SW480 (cell line): ENCODE measurements around the gene PROCR.
"Not testable (repeated sequence)": the region's sequence is repeated elsewhere in the genome, so short reads cannot be mapped to it uniquely, and the experiment has no call there.

ENCODE experiments used
- DNase-seq: peaks from one replicate; pipeline ENCODE4 v3.0.0-alpha.2; 2016; ENCODE audit warnings: low spot score

Gene PROCR

DNA sequence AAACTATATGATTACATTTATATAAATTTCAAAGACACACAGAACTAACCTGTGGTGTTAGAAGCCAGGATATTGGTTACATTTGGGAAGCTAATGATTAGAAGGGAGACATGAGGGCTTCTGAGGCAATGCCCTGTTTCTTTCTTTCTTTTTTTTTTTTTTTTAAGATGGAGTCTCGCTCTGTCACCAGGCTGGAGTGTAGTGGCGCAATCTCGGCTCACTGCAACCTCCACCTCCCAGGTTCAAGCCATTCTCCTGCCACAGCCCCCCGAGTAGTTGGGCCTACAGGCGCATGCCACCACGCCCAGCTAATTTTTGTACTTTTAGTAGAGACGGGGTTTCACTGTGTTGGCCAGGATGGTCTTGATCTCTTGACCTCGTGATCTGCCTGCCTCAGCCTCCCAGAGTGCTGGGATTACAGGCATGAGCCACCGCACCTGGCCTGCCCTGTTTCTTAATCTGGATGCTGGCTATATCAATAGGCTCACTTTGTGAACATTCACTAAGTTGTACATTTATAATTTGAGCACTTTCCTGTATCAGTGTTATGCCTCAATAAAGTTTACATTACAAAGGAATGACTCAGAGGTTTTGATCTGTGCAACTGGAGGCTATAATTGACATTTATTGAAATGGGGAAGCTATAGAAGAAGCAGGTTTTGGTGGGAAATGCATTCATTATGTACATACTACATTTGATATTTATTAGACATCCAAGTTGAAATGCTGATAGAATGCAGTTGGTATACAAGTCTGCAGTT, 21.3 kb downstream of the PROCR start:
- DNase-seq: not testable (repeated sequence)

GRCh38 chr20:35196313-35196712, 24.4 kb downstream of the PROCR start:
- no peak for DNase-seq

GRCh38 chr20:35199740-35200139, 27.9 kb downstream of the PROCR start:
- DNase-seq: no peak

GRCh38 chr20:35200267-35200666, 28.4 kb downstream of the PROCR start:
- DNase-seq: no peak

DNA sequence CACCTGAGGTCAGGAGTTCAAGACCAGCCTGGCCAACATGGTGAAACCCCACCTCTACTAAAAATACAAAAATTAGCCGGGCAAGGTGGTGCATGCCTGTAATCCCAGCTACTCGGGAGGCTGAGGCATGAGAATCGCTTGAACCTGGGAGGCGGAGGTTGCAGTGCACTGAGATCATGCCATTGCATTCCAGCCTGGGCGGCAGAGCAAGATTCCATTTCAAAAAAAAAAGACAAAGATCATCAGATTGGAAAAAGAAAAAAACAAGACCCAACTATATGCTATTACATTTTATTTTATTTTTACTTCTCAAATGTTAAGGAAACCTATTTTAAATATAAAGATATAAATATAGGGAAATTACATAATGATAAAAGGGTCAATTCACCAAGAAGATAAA, 29.6 kb downstream of the PROCR start:
- DNase-seq: not testable (repeated sequence)

DNA sequence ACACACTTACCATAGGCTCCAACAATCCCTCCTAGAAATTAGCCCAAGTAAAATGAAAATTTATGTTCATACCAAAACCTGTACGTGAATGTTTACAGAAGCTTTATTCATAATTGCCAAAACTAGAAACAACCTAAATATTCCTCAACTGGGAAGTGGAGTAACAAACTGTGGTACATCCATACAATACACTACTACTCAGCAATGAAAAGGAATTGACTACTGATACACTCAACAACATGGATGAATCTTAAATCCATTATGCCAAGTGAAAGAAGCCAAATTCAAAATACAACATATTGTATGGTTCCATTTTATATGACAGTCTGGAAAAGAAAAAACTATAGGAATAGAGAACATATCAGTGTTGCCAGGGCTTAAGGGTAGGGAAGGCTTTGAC, 34.9 kb downstream of the PROCR start:
- DNase-seq: no peak

DNA sequence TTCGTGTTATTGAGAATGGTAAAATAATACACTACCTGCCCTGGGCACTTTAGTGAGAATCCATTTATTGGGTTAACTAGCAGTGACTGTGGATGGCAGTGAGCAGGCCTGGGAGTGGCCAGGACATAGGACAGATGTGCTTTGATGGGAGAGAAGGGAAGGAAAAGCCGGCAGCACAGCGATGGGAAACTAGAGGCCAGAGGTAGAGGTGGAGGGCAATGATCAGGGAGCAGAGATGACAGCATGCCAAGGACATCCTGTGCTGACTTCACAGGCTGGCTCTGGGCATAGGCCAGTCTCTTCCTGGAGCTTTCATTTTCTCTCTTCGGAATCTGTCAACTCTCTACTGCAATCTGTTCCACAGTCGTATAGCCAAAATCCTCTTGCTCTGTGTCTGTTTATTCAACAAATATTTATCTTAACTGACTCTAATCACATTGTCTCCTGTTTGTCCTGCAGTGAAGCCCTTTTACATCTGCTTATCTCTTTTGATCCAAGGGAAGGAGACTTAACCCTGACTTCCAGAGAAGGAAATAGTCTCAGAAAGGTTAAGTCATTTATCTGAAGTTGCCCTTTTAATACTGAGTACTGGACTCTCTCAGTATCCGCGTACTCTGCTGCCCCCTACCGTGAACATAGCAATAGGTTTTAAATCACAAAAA, 36.2 kb downstream of the PROCR start:
- DNase-seq: peak; percentile 89

- peak; percentile 88 for DNase-seq
Measured at GRCh38 chr20:35215066-35215956, 43.4 kb downstream of the PROCR start.

GRCh38 chr20:35216541-35216940, 44.7 kb downstream of the PROCR start:
- DNase-seq: no peak

GRCh38 chr20:35223941-35224340, 52.1 kb downstream of the PROCR start:
- DNase-seq: no peak

GRCh38 chr20:35224536-35224935, 52.7 kb downstream of the PROCR start:
- DNase-seq: no peak

GRCh38 chr20:35225319-35226125, 53.6 kb downstream of the PROCR start:
- no peak for DNase-seq

DNA sequence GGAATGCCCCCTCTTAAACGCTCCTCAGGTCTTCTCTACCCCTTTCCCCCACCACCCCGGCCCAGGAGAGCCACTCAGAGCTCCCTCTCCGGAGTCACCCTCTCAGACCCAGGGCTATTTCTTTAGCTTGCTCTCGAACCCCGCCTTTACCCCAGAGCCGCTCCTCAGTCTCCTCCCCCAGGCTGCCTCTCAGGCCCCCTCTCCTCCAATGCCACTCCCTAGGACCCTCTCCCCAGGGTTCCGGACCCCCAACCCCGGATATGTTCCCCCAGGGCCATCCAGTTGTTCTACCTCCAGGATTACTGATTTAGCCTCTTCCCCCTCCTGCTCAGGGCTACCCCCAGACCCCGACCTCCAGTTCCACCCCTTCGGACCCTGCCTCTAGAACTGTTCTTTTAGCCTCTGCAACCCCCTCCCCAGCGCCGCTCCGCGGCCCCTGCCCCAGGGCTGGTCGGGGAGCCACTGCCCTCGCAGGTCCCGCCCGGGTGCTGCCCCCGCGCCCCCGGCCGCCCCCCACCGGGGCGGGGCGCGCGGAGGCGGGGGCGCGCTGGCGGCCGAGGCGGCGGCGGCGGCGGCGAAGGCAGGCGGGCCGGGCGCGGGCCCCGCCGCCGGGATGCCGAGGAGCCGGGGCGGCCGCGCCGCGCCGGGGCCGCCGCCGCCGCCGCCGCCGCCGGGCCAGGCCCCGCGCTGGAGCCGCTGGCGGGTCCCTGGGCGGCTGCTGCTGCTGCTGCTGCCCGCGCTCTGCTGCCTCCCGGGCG, 54.4 kb downstream of the PROCR start, which contains the start of gene MMP24:
TSS of gene MMP24 (plus strand) at position 565 of the 758 bp plus-strand sequence. CDS start at position 614, 49 bp downstream.
- DNase-seq: no peak
